HPDE6-E6E7 (cell line): ENCODE results near the gene ECM1.
A peak's percentile ranks its signal among the peaks of the same experiment; 100 is the strongest.

Experiments
- DNase-seq: peaks from one replicate; pipeline ENCODE4 v3.0.0; 2011; ENCODE audit warnings: missing footprints; ENCODE audit errors: extremely low spot score

ECM1 gene

GRCh38 chr1:150545486-150546032 lies 37.6 kb downstream of the ECM1 start:
- no peak for DNase-seq

GRCh38 chr1:150546294-150546937 lies 38.5 kb downstream of the ECM1 start:
- DNase-seq, result no peak

- DNase-seq, result no peak
Measured at GRCh38 chr1:150548324-150548631, 40.4 kb downstream of the ECM1 start.

- no peak for DNase-seq
Measured at GRCh38 chr1:150548632-150549495, 41.0 kb downstream of the ECM1 start, which contains the start of gene ADAMTSL4. ADAMTSL4 (plus strand) TSS chr1:150549408; CDS start chr1:150552289, 2,881 bp downstream.

- DNase-seq, result no peak
Measured at GRCh38 chr1:150549496-150550221, 41.8 kb downstream of the ECM1 start.

- no peak for DNase-seq
Measured at GRCh38 chr1:150550222-150551050, 42.5 kb downstream of the ECM1 start.

GRCh38 chr1:150551051-150551783 lies 43.3 kb downstream of the ECM1 start:
- DNase-seq, result no peak

- no peak for DNase-seq
Measured at GRCh38 chr1:150551784-150552127, 43.8 kb downstream of the ECM1 start.

GRCh38 chr1:150552128-150552910 lies 44.4 kb downstream of the ECM1 start:
- peak; percentile 86 for DNase-seq

- no peak for DNase-seq
Measured at GRCh38 chr1:150552911-150553289, 45.0 kb downstream of the ECM1 start.

- no peak for DNase-seq
Measured at GRCh38 chr1:150553392-150554085, 45.6 kb downstream of the ECM1 start.

GRCh38 chr1:150554086-150554452 lies 46.2 kb downstream of the ECM1 start:
- DNase-seq, result no peak

GRCh38 chr1:150555198-150555970 lies 47.5 kb downstream of the ECM1 start:
- DNase-seq, result no peak

- no peak for DNase-seq
Measured at GRCh38 chr1:150555971-150556865, 48.3 kb downstream of the ECM1 start.

- DNase-seq, result no peak
Measured at GRCh38 chr1:150557065-150557600, 49.2 kb downstream of the ECM1 start.

- DNase-seq, result no peak
Measured at GRCh38 chr1:150557813-150558212, 49.9 kb downstream of the ECM1 start.

- DNase-seq, result no peak
Measured at GRCh38 chr1:150558303-150558704, 50.4 kb downstream of the ECM1 start.
